T47D (cell line): ENCODE measurements around the gene SOCS3.

ENCODE experiments used
- DNase-seq, 2 experiments: peaks; one replicate each; pipeline versions ENCODE4 v3.0.0 to v3.0.0-alpha.2; 2011 to 2012; ENCODE audit warnings: low read depth in 1 of 2, low spot score in 1 of 2
- JUND ChIP-seq: IDR thresholded peaks from 2 replicates; pipeline ENCODE4 v1.6.1; 2012; ENCODE audit warnings: low read depth
- in situ Hi-C: cut with HindIII; loops from 2 replicates; pipeline ENCODE4 v1.10.0; 2016; ENCODE audit warnings: low sequenced_read_pairs, low pct_unique_long_range_greater_than_20kb

Gene SOCS3

GRCh38 chr17:78306913-78307312 is 53.0 kb downstream of the SOCS3 start:
- no peak for TF ChIP-seq JUND
- in situ Hi-C loops = no loop called here
- DNase-seq = no peak
